ENCODE results near the gene NOP9. TPM values are rescaled to one million over a fixed set of nuclear protein-coding genes. Genes with fewer than 3 reads are reported as not detected.

Gene NOP9
- total RNA-seq, 1 experiment from 2014 or later, result 35.1 TPM

DNA sequence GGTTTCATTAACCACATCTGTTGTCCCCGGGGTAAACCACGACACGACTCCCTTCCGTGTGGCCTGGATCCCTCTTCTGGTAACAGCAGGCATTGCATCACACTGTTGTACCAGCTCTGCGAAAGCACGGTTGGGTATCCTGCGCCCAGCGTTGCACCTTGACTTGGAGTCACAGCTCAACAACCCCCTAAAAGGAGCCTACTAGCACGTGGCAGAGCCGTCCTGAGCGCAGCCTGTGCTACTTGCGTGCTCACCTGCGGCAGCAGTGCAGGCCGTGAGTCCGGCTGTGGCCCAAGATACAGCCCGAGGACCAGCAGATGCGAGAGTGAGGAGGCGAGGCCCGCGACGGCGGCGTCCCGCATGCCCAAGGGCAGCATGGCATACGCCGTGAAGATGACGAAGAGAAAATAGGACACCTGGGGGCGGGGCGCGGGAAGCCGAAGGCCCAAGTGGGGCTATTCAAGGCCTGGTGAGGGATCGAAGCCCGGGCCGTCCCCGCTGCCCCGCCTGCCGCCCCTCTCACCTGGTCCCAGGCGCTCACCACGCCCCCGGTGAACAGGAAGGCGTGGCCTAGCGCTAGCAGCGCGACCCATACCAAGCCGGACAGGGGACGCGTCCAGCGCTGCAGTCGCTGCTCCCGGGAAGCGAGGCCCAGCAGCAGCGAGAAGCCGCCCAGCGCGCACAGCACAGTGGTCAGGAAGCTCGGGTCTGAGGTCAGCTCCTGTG lies 32.8 kb downstream of the NOP9 start:
- TF ChIP-seq, protein P1, sequence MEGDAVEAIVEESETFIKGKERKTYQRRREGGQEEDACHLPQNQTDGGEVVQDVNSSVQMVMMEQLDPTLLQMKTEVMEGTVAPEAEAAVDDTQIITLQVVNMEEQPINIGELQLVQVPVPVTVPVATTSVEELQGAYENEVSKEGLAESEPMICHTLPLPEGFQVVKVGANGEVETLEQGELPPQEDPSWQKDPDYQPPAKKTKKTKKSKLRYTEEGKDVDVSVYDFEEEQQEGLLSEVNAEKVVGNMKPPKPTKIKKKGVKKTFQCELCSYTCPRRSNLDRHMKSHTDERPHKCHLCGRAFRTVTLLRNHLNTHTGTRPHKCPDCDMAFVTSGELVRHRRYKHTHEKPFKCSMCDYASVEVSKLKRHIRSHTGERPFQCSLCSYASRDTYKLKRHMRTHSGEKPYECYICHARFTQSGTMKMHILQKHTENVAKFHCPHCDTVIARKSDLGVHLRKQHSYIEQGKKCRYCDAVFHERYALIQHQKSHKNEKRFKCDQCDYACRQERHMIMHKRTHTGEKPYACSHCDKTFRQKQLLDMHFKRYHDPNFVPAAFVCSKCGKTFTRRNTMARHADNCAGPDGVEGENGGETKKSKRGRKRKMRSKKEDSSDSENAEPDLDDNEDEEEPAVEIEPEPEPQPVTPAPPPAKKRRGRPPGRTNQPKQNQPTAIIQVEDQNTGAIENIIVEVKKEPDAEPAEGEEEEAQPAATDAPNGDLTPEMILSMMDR (IDR thresholded peaks at IDR 0.05; ENCODE audit: insufficient read depth in 1 of 2, low read depth in 1 of 2, low read length in 1 of 2, severe bottlenecking in 1 of 2, unreplicated experiment in 1 of 2), result peak; percentile 56 to 66
- H3K4me3 ChIP-seq (ENCODE audit: low read depth, low read length), result peak overlapping the region; percentile 55
- Mint-ChIP-seq H3K27me3 (ENCODE audit: insufficient read depth, unreplicated experiment) (no peaks in the 10 kb centered on the region), H3K4me1 (ENCODE audit: low read depth, unreplicated experiment) (peaks cover 7% of the 10 kb centered on the region), H3K27ac (ENCODE audit: unreplicated experiment) (peak overlapping the region; percentile 15), H3K4me3 (ENCODE audit: unreplicated experiment) (peak overlapping the region; percentile 83), H3K36me3 (ENCODE audit: insufficient read depth, unreplicated experiment) (peaks cover 7% of the 10 kb centered on the region), H3K9me3 (ENCODE audit: unreplicated experiment) (no peaks in the 10 kb centered on the region)
- H3K27me3 ChIP-seq (replicated peaks; ENCODE audit: control insufficient read depth, insufficient read depth, low read length), result no peaks in the 10 kb centered on the region
- peak; percentile 76 to 80 for DNase-seq
- ChIA-PET CTCF (interaction anchor here (0.6 to 3.0 kb wide), 17 partner anchors 14 to 289 kb away, joined by 3 to 90 read pairs (median 4); partner anchors contain the start of genes CBLN3, DHRS1, KHNYN and MDP1), POLR2A (interaction anchor here (1.1 to 1.4 kb wide), 4 partner anchors 90 to 110 kb away, joined by 4 to 8 read pairs (median 6); partner anchors contain the start of genes KHNYN and TINF2)
- H3K36me3 ChIP-seq (ENCODE audit: control insufficient read depth, insufficient read depth, low read length), result no peaks in the 10 kb centered on the region
- no peaks in the 10 kb centered on the region for H3K9me3 ChIP-seq
- intact Hi-C loops (cut with micrococcal nuclease; ENCODE audit: unreplicated experiment), result loop anchor here (1.0 to 2.0 kb wide), 2 partner anchors 34 to 99 kb away; no protein-coding TSS in a partner anchor
- peaks cover 15% of the 10 kb centered on the region for H3K4me1 ChIP-seq
- BruUV-seq (replicated peaks), result no TSS peak

DNA sequence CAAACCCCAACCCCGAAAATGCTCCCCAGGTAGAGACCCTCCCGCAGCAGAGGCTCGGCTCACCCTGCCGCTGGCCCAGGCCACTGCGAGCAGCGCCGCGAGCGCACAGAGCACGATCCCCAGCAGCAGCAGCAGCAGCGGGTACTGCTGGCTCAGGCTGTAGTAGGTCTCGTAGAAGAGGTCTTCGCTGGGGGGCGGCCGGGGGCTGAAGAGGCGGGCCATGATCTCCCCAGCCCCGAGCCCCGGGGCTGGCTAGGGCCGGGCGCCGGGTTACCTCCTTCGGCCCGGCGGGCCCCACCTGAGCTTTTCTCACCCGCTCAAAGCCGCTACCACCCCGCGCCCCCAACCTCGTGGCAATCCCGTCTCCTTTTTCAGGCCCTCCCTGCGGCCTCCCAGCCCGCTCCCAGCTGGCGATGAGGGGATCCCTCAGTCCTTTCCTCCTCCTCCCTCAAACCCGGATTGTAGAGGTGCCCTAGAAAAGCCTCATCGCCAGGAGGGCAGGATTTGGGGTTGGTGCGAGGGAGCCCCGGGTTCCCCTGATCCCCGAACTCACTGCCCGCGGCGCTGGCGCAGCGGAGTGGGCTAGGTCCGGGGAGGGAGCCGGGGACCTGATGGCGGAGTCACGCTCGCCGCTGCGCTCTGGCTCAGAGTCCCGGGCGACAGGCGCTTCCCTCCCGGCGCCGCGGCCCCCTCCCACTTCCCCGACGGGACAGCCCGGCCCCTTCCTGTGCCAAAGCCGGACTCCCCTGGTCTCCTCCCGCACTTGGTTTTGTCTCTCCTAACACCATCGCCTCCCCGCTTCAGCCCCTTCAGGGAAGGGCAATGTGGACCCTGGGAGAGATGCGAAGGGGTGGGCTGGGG lies 35.0 kb downstream of the NOP9 start, which contains the start of gene ADCY4:
Gene ADCY4 (minus strand): TSS at position 641 of the 861 bp plus-strand sequence. CDS start 419 bp downstream, at position 222.
- no peak within 1 kb of the TSS for H3K4me3 Mint-ChIP-seq (ENCODE audit: unreplicated experiment)
- intact Hi-C loops (cut with micrococcal nuclease; ENCODE audit: unreplicated experiment), result no loop called here

More for the DNA sequence above, 35.0 kb downstream of the NOP9 start, which contains the start of gene ADCY4:
- CTCF ChIA-PET, result interaction anchor here (1.5 to 3.0 kb wide), 4 partner anchors 31 to 96 kb away, joined by 5 to 90 read pairs (median 13); partner anchors contain the start of genes CBLN3, KHNYN and TINF2
- POLR2A ChIA-PET, result no interaction called here
- no peak within 1 kb of the TSS for H3K4me3 ChIP-seq (ENCODE audit: low read depth, low read length)
- peaks cover 7% of the 10 kb centered on the region for H3K36me3 Mint-ChIP-seq (ENCODE audit: insufficient read depth, unreplicated experiment)
- no peaks in the 10 kb centered on the region for H3K9me3 ChIP-seq
- TF ChIP-seq, protein P1 (IDR thresholded peaks at IDR 0.05; ENCODE audit: insufficient read depth in 1 of 2, low read depth in 1 of 2, low read length in 1 of 2, severe bottlenecking in 1 of 2, unreplicated experiment in 1 of 2), result no peak
- peaks cover 7% of the 10 kb centered on the region for H3K4me1 Mint-ChIP-seq (ENCODE audit: low read depth, unreplicated experiment)
- H3K4me1 ChIP-seq, result peaks cover 15% of the 10 kb centered on the region
- no TSS peak for BruUV-seq (replicated peaks)
- H3K36me3 ChIP-seq (ENCODE audit: control insufficient read depth, insufficient read depth, low read length), result no peaks in the 10 kb centered on the region
- DNase-seq, result no peak
- H3K27ac Mint-ChIP-seq (ENCODE audit: unreplicated experiment), result no peak within 1 kb of the TSS
- H3K27me3 Mint-ChIP-seq (ENCODE audit: insufficient read depth, unreplicated experiment), result no peaks in the 10 kb centered on the region
- no peaks in the 10 kb centered on the region for H3K27me3 ChIP-seq (replicated peaks; ENCODE audit: control insufficient read depth, insufficient read depth, low read length)
- no peaks in the 10 kb centered on the region for H3K9me3 Mint-ChIP-seq (ENCODE audit: unreplicated experiment)
